Suprapubic skin (tissue), 4 donors: ENCODE results near the gene MYO16. TPM values are rescaled to one million over a fixed set of nuclear protein-coding genes. Genes with fewer than 3 reads are reported as not detected.

ENCODE experiments used
- DNase-seq, 2 donors: peaks; one replicate each; pipeline ENCODE4 v3.0.0-alpha.2; 2019; ENCODE audit warnings: low spot score in 2 of 2
- H3K27ac ChIP-seq: fragments of 200-600 bp; sonication (generic); one replicate; pipeline ENCODE4 v1.5.1; 2019
- H3K27me3 ChIP-seq: fragments of 200-600 bp; sonication (generic); one replicate; pipeline ENCODE4 v1.5.1; 2019
- H3K36me3 ChIP-seq: fragments of 200-600 bp; sonication (generic); one replicate; pipeline ENCODE4 v1.5.1; 2019
- H3K4me1 ChIP-seq: fragments of 200-600 bp; sonication (generic); one replicate; pipeline ENCODE4 v1.5.1; 2019
- H3K4me3 ChIP-seq: fragments of 200-600 bp; sonication (generic); one replicate; pipeline ENCODE4 v1.5.1; 2019; ENCODE audit warnings: mild to moderate bottlenecking
- H3K9me3 ChIP-seq: fragments of 200-600 bp; sonication (generic); one replicate; pipeline ENCODE4 v1.5.1; 2019
- EP300 ChIP-seq: sonication (generic); formaldehyde crosslinking; IDR thresholded peaks from one replicate; pipeline ENCODE4 v1.6.1; 2017; ENCODE audit warnings: antibody characterized with exemption
- POLR2A ChIP-seq, 2 donors: fragments of 450-650 bp; IDR thresholded peaks; one replicate each; pipeline ENCODE4 v1.6.1; 2017; ENCODE audit warnings: antibody characterized with exemption in 2 of 2, mild to moderate bottlenecking in 2 of 2, moderate library complexity in 2 of 2
- POLR2AphosphoS5 ChIP-seq, 3 donors: sonication (generic); formaldehyde crosslinking; IDR thresholded peaks; one replicate each; pipeline ENCODE4 v1.6.1; 2017; ENCODE audit warnings: antibody characterized with exemption in 3 of 3
- WGBS: methylation state at CpG from one replicate; pipeline ENCODE4 v1.1.5; 2018; 5-methylcytosine and 5-hydroxymethylcytosine counted together
- total RNA-seq, 4 donors: library from RNA; depleted of rRNA; stranded (reverse); fragments of >200 nt; gene quantifications; one replicate each; pipeline ENCODE4 v1.1.0, GENCODE V29; 2016
- TF ChIP-seq, protein P1 (sequence below), 2 donors: fragments of 200-600 bp in 1 of 2; fragments of 450-650 bp in 1 of 2; sonication (generic) in 1 of 2; IDR thresholded peaks; one replicate each; pipeline ENCODE4 v1.5.1; 2016 to 2019; ENCODE audit warnings: antibody characterized with exemption in 2 of 2, mild to moderate bottlenecking in 1 of 2, moderate library complexity in 1 of 2

MYO16 gene
- total RNA-seq, 4 donors from 2014 or later: 0.08 to 0.98 (median 0.25) TPM

DNA sequence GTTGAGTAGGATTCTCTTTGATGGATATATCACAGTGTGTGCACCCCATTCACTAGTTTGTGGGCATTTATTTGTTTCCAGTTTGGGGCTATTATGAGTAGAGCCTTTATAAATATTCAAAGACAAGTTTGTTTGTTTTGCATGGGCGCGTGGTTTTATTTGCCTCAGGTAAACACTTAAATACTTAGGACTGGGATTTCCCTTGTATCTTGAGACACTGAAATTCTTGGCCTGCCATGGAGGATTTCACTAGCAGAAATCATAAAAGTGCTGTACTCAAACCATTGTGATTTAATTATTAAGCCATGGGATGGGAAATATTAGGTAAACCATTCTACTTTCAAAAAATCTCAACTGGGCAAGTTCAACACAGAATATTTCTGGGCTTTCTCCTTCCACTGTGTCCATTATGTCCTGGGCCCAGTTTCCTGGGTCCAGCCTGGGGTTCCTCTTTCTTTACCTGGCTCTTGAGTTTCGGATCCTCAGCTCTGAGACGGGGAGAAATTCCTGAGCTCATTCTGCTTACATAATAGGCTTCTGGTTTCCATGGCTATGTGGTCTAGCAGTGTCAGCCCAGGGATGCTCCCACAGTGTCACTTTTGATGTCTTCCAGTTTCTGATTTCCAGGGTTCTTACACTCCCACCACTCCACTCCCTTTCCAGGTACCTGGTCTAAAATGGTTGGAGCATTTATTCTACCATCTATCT lies 14.4 kb downstream of the MYO16 start:
- H3K36me3 ChIP-seq: no peaks in the 10 kb centered on the region
- TF ChIP-seq, protein P1, sequence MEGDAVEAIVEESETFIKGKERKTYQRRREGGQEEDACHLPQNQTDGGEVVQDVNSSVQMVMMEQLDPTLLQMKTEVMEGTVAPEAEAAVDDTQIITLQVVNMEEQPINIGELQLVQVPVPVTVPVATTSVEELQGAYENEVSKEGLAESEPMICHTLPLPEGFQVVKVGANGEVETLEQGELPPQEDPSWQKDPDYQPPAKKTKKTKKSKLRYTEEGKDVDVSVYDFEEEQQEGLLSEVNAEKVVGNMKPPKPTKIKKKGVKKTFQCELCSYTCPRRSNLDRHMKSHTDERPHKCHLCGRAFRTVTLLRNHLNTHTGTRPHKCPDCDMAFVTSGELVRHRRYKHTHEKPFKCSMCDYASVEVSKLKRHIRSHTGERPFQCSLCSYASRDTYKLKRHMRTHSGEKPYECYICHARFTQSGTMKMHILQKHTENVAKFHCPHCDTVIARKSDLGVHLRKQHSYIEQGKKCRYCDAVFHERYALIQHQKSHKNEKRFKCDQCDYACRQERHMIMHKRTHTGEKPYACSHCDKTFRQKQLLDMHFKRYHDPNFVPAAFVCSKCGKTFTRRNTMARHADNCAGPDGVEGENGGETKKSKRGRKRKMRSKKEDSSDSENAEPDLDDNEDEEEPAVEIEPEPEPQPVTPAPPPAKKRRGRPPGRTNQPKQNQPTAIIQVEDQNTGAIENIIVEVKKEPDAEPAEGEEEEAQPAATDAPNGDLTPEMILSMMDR (IDR thresholded peaks at IDR 0.05): no peak
- TF ChIP-seq POLR2AphosphoS5 (IDR thresholded peaks at IDR 0.05): no peak
- no peak for TF ChIP-seq POLR2A (IDR thresholded peaks at IDR 0.05)
- no peak for TF ChIP-seq EP300

DNA sequence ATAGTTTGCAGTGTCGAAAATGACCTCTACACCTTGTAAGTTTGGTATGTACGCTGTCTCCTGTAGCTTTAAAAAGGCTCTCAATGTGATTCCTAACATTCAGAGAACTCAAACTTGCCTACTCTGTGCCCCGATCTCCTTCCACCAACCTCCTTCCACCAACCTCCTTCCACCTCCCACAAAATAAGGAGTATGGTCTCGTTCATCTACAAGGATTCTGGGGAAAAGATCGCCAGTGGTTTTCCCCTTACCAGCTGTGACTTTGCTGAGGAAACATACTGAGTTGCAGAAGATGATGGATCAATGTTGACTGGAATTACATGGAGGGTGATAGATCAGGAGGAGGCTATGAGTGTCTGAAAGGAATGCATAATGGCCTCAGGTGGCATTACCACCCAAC lies 16.0 kb downstream of the MYO16 start:
- TF ChIP-seq POLR2A (IDR thresholded peaks at IDR 0.05) (no peak), POLR2AphosphoS5 (IDR thresholded peaks at IDR 0.05) (no peak), EP300 (no peak)
- TF ChIP-seq, protein P1 (IDR thresholded peaks at IDR 0.05): no peak
- no peaks in the 10 kb centered on the region for H3K4me1 ChIP-seq
- no peak overlapping the region for H3K4me3 ChIP-seq
- no peaks in the 10 kb centered on the region for H3K27me3 ChIP-seq
- H3K9me3 ChIP-seq: no peaks in the 10 kb centered on the region
- no peak overlapping the region for H3K27ac ChIP-seq
- no peaks in the 10 kb centered on the region for H3K36me3 ChIP-seq
- WGBS: 87% methylated on average over 5 of the region's 5 CpGs
- DNase-seq: no peak

More for the DNA sequence above, 14.4 kb downstream of the MYO16 start:
- Histone ChIP-seq H3K27ac (no peak overlapping the region), H3K9me3 (no peaks in the 10 kb centered on the region), H3K4me1 (no peaks in the 10 kb centered on the region), H3K27me3 (no peaks in the 10 kb centered on the region), H3K4me3 (no peak overlapping the region)
- no peak for DNase-seq
- WGBS: 85% methylated on average over 4 of the region's 4 CpGs

DNA sequence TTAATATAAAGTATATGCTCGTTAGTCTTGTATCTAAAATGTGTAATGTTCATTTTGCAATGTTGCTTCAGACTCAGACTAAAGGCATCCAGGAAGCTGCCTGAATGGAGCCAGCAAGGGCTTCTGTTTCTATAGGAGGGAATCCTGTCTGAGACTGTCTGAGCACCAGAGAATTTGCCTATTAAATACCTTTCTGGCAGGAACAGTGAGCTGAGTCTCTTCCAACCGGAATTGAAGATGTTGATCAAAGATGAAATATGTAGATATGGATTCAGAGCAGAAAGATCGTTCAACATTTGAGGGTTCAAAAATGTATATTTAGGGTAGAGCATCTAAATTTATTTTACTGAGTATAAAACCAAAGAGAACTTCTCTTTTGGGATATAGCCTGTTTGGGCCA lies 20.9 kb downstream of the MYO16 start:
- Histone ChIP-seq H3K9me3 (peaks cover 5% of the 10 kb centered on the region), H3K4me1 (no peaks in the 10 kb centered on the region), H3K4me3 (no peak overlapping the region), H3K36me3 (no peaks in the 10 kb centered on the region), H3K27me3 (no peaks in the 10 kb centered on the region), H3K27ac (no peak overlapping the region)
- TF ChIP-seq POLR2AphosphoS5 (IDR thresholded peaks at IDR 0.05): no peak
- no peak for TF ChIP-seq EP300
- TF ChIP-seq, protein P1 (IDR thresholded peaks at IDR 0.05): no peak
- no peak for TF ChIP-seq POLR2A (IDR thresholded peaks at IDR 0.05)
- WGBS: 65% methylated on average over 3 of the region's 3 CpGs
- no peak for DNase-seq

DNA sequence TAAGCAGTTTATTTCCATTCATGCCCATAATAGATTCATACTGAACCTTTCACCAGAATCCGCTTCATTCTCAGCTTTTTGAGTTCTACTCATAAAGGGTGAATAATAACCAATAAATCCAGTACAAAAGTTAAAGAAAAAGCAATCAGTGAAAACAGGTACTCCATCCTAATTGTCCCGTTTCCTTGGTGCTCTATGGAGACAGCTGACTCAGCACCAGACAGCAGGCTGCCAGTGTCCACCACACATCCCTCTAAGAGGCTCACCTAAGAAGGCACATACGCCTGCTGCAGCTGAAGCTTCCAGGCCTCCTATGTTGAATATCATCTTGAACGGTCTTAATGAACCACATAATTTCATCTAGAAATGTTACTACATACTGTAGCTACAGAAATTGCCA lies 27.3 kb downstream of the MYO16 start:
- no peaks in the 10 kb centered on the region for H3K36me3 ChIP-seq
- H3K9me3 ChIP-seq: peaks cover 5% of the 10 kb centered on the region
- H3K4me3 ChIP-seq: no peak overlapping the region
- DNase-seq: no peak
- no peak overlapping the region for H3K27ac ChIP-seq
- no peak for TF ChIP-seq POLR2A (IDR thresholded peaks at IDR 0.05)
- TF ChIP-seq, protein P1 (IDR thresholded peaks at IDR 0.05): no peak
- no peak for TF ChIP-seq EP300
- TF ChIP-seq POLR2AphosphoS5 (IDR thresholded peaks at IDR 0.05): no peak
- whole genome bisulfite sequencing: 88% methylated on average over 4 of the region's 4 CpGs
- H3K27me3 ChIP-seq: no peaks in the 10 kb centered on the region
- H3K4me1 ChIP-seq: no peaks in the 10 kb centered on the region

DNA sequence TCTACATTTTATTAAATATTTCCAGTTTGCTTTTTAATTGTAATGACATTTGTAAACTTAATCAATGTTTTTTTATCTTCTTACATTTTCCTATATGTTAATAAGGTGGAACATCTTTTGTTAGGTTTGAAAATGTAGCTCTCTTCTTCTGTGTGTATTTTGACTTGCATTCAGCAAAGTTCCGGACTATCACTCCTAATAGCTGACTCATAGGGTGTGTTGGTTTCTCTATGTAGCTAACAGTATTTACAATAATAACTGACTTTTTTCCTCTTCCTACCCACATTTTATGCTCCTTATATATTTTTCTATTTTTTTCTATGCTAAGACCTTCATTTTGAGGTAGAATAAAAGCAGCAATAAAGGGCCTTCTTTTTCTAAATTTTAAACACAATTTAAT lies 28.1 kb downstream of the MYO16 start:
- DNase-seq: no peak
- peaks cover 5% of the 10 kb centered on the region for H3K9me3 ChIP-seq
- TF ChIP-seq POLR2AphosphoS5 (IDR thresholded peaks at IDR 0.05): no peak
- H3K4me1 ChIP-seq: no peaks in the 10 kb centered on the region
- H3K4me3 ChIP-seq: no peak overlapping the region
- WGBS: 72% methylated on average over 1 of the region's 1 CpG
- H3K36me3 ChIP-seq: no peaks in the 10 kb centered on the region
- no peaks in the 10 kb centered on the region for H3K27me3 ChIP-seq
- H3K27ac ChIP-seq: no peak overlapping the region
